ENCODE measurements around the gene KCNE3.

The KCNE3 gene

DNA sequence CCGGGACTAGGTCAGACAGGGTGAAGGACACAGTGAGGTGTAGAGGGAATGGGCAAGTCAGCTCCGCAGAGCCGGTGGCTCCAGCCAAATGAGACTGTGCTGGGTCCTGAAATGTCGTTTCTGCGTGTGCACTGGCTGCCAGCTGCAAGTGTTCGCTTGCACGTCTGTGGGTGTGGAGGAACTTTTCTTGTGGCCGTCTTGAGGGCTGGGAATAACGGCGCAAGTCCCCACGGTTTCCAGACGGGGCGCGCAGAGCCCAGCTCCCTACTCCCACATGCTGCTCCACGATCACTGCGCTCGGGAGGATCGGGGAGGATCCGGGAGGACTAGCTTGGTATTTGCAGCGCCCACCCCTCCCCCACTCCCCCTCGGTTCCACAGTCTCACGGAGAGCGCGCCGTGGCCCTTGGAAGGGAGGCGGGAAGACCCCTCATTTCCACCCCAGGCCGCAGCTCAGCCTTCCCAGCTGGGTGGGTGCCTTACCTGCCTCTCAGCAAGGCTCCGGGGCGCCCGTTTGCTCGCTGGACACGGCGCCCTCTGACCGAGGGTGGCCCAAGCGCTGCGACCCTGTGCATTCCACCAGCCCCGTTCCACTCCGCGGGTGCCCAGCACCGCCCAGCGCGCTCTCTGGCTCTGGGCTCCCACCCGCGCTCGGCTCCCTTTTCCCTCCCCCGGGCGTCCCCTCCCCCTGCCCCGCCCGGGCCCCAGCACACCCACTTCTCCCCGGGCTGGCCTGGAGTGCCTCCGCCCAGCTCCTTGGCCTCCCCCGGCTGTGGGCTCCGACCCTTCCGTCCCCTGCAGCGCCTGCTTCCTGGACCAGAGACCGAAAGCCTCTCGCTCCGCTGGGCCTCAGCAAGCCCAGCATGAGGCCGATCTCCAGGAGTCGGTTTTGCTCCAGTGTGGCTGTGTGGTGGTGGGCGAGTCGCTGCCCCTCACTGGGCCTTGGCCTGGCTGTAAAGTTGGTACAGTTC is at the start of gene KCNE3:
TSS of gene KCNE3 (minus strand) at position 634 of the 970 bp plus-strand sequence. CDS start 9,986 bp downstream, outside the sequence.
- no peak for DNase-seq (ENCODE audit: low read depth)
- TF ChIP-seq, protein P1, sequence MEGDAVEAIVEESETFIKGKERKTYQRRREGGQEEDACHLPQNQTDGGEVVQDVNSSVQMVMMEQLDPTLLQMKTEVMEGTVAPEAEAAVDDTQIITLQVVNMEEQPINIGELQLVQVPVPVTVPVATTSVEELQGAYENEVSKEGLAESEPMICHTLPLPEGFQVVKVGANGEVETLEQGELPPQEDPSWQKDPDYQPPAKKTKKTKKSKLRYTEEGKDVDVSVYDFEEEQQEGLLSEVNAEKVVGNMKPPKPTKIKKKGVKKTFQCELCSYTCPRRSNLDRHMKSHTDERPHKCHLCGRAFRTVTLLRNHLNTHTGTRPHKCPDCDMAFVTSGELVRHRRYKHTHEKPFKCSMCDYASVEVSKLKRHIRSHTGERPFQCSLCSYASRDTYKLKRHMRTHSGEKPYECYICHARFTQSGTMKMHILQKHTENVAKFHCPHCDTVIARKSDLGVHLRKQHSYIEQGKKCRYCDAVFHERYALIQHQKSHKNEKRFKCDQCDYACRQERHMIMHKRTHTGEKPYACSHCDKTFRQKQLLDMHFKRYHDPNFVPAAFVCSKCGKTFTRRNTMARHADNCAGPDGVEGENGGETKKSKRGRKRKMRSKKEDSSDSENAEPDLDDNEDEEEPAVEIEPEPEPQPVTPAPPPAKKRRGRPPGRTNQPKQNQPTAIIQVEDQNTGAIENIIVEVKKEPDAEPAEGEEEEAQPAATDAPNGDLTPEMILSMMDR (IDR thresholded peaks at IDR 0.05; ENCODE audit: low read depth, low read length, missing control alignments), result no peak
- H3K4me3 ChIP-seq (ENCODE audit: low read depth, low read length), result no peak within 1 kb of the TSS

GRCh38 chr11:74507582-74507981 is 40.2 kb upstream of the KCNE3 start:
- H3K4me3 ChIP-seq (ENCODE audit: low read depth, low read length), result no peak overlapping the region
- no peak for DNase-seq (ENCODE audit: low read depth)
- TF ChIP-seq, protein P1 (IDR thresholded peaks at IDR 0.05; ENCODE audit: low read depth, low read length, missing control alignments), result no peak

DNA sequence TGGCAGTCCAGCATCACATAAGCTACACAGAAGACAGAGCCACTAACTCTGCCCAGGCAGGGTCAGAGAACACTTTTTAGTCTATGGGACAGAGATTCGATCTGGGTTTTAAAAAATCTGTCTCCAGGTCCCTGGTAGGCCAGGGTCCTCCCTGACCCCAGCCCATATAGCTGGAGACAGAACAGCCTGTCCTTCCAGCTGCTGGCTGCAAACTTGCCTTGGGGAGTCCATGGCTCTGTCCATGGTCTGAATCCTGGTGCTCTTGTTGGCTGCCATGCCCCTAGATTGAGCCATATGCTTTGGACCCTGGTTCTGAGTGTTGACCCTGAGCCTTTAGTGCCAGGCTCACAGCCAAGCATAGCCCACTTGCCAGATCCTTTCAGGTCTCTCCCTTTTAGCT is 39.5 kb upstream of the KCNE3 start:
- no peak overlapping the region for H3K4me3 ChIP-seq (ENCODE audit: low read depth, low read length)
- TF ChIP-seq, protein P1 (IDR thresholded peaks at IDR 0.05; ENCODE audit: low read depth, low read length, missing control alignments), result no peak
- no peak for DNase-seq (ENCODE audit: low read depth)

DNA sequence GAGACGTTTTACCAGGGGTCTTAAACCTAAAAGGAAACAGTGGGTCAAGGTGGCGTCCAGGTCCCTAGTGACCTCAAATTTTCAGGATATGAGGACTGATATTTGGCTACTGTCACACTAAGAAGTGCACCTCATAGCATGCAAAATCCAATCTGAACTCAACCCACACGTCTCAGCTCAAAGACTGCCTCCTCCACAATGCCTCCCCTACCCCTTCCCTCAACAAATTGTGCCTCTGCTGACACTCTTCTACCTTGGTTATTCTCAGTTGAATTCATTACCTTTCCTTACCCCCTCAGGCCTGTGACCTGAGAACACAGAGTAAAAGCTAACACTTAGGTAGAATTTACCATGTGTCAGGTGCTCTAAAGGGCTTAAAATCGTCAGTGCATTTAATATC is 38.6 kb upstream of the KCNE3 start:
- no peak overlapping the region for H3K4me3 ChIP-seq (ENCODE audit: low read depth, low read length)
- TF ChIP-seq, protein P1 (IDR thresholded peaks at IDR 0.05; ENCODE audit: low read depth, low read length, missing control alignments), result no peak
- no peak for DNase-seq (ENCODE audit: low read depth)

- no peak overlapping the region for H3K4me3 ChIP-seq (ENCODE audit: low read depth, low read length)
- TF ChIP-seq, protein P1 (IDR thresholded peaks at IDR 0.05; ENCODE audit: low read depth, low read length, missing control alignments), result no peak
- no peak for DNase-seq (ENCODE audit: low read depth)
Observed at GRCh38 chr11:74504100-74504691, 36.8 kb upstream of the KCNE3 start.

GRCh38 chr11:74494916-74495315 is 27.6 kb upstream of the KCNE3 start:
- no peak for DNase-seq (ENCODE audit: low read depth)
- H3K4me3 ChIP-seq (ENCODE audit: low read depth, low read length), result no peak overlapping the region
- TF ChIP-seq, protein P1 (IDR thresholded peaks at IDR 0.05; ENCODE audit: low read depth, low read length, missing control alignments), result no peak

Data from GM12864 (cell line).